Panc1 (cell line): ENCODE results near the gene BPIFA1. TPM values are rescaled to one million over a fixed set of nuclear protein-coding genes. Genes with fewer than 3 reads are reported as not detected.

Source experiments
- ATAC-seq: fragments of 200-7000 bp; cut with Tn5 transposase; 2 replicates; pipeline ENCODE4 v1.9.1; 2020; ENCODE audit warnings: mild to moderate bottlenecking, moderate library complexity
- BruUV-seq: library from RNA; stranded (reverse); fragments of 400-500 nt; replicated peaks from 2 replicates; lab custom pipeline; 2021; lab: Mats Ljungman, UMichigan
- CTCF ChIA-PET: fragments of 300-600 bp; sonication (Branson Sonifier 250); formaldehyde crosslinking; loops from one replicate; lab custom pipeline; 2022; ENCODE audit warnings: antibody characterized with exemption; lab: Charles Lee
- POLR2A ChIA-PET: fragments of 300-600 bp; sonication (Branson Sonifier 250); formaldehyde crosslinking; loops from one replicate; lab custom pipeline; 2022; ENCODE audit warnings: antibody characterized with exemption; lab: Charles Lee
- DNase-seq: peaks from one replicate; pipeline ENCODE4 v3.0.0-alpha.2; 2010; ENCODE audit warnings: low read depth, low spot score
- H3K27ac ChIP-seq: 2 replicates; pipeline ENCODE4 v1.5.1; 2011; ENCODE audit warnings: mild to moderate bottlenecking, low read length, inconsistent platforms
- H3K27me3 ChIP-seq: fragments of 200-500 bp; sonication (Bioruptor generic); 2 replicates; pipeline ENCODE4 v1.6.0; 2014; ENCODE audit warnings: low read length, inconsistent platforms; ENCODE audit not compliant: control insufficient read depth, insufficient read depth
- H3K36me3 ChIP-seq: fragments of 200-500 bp; sonication (Bioruptor generic); 2 replicates; pipeline ENCODE4 v1.5.1; 2014; ENCODE audit warnings: inconsistent platforms, mild to moderate bottlenecking, low read length, moderate library complexity; ENCODE audit not compliant: control insufficient read depth, insufficient read depth
- H3K4me1 ChIP-seq: 2 replicates; pipeline ENCODE4 v1.5.1; 2011; ENCODE audit warnings: inconsistent platforms, mild to moderate bottlenecking, low read length, moderate library complexity; ENCODE audit not compliant: control insufficient read depth, insufficient read depth
- H3K4me3 ChIP-seq, 2 experiments: 2 replicates each; pipeline ENCODE4 v1.5.1; 2011 to 2012; ENCODE audit warnings: low read depth in 2 of 2, low read length in 2 of 2, mild to moderate bottlenecking in 2 of 2, inconsistent platforms in 1 of 2, moderate library complexity in 1 of 2
- H3K9me3 ChIP-seq: fragments of 200-500 bp; sonication (Bioruptor generic); 2 replicates; pipeline ENCODE4 v1.5.1; 2014; ENCODE audit warnings: low read depth, mild to moderate bottlenecking, inconsistent platforms, low read length, moderate library complexity; ENCODE audit not compliant: control insufficient read depth, insufficient read depth
- POLR2AphosphoS5 ChIP-seq: IDR thresholded peaks from 2 replicates; pipeline ENCODE4 v1.6.1; 2012; ENCODE audit warnings: mild to moderate bottlenecking, low read depth, low read length, moderate library complexity
- SIN3A ChIP-seq: IDR thresholded peaks from 2 replicates; pipeline ENCODE4 v1.6.1; 2012; ENCODE audit warnings: low read depth, mild to moderate bottlenecking, low read length, moderate library complexity, borderline replicate concordance; ENCODE audit not compliant: insufficient read depth
- TCF7L2 ChIP-seq: IDR thresholded peaks from 2 replicates; pipeline ENCODE4 v1.6.1; 2011; ENCODE audit warnings: mild to moderate bottlenecking, low read depth, low read length, inconsistent platforms
- in situ Hi-C: cut with HindIII; loops from 2 replicates; pipeline ENCODE4 v1.10.0; 2016; ENCODE audit warnings: low sequenced_read_pairs, low pct_unique_long_range_greater_than_20kb
- intact Hi-C: fragments of 100-400 bp; cut with micrococcal nuclease; formaldehyde crosslinking; loops from one replicate; pipeline ENCODE4 v1.10.0; 2022; ENCODE audit not compliant: unreplicated experiment
- total RNA-seq: library from RNA; stranded (reverse); gene quantifications from one replicate; pipeline ENCODE4 v1.2.1, GENCODE V29; 2021; ENCODE audit not compliant: unreplicated experiment
- TF ChIP-seq, protein P1 (sequence below), 2 experiments: IDR thresholded peaks; 2 replicates each; pipeline ENCODE4 v1.6.1; 2011 to 2012; ENCODE audit warnings: low read depth in 2 of 2, control low read depth in 1 of 2, low read length in 1 of 2, mild to moderate bottlenecking in 1 of 2, moderate library complexity in 1 of 2; ENCODE audit not compliant: insufficient read depth in 1 of 2
- TF ChIP-seq, protein P2 (sequence below): fragments of 450-650 bp; IDR thresholded peaks from 2 replicates; pipeline ENCODE4 v1.5.1; 2017; ENCODE audit warnings: mild to moderate bottlenecking

Gene BPIFA1
- total RNA-seq, 1 experiment from 2014 or later, result not detected

- POLR2A ChIA-PET, result no interaction called here
- no peak for ATAC-seq
- in situ Hi-C loops (no loop called here), intact Hi-C loops (no loop called here)
- Histone ChIP-seq H3K4me1 (no peaks in the 10 kb centered on the region), H3K36me3 (no peaks in the 10 kb centered on the region), H3K4me3 (no peak overlapping the region), H3K27me3 (peaks cover 21% of the 10 kb centered on the region), H3K27ac (no peak overlapping the region), H3K9me3 (no peaks in the 10 kb centered on the region)
- no peak for DNase-seq
- CTCF ChIA-PET, result no interaction called here
- TF ChIP-seq TCF7L2, result no peak
- TF ChIP-seq, protein P1, sequence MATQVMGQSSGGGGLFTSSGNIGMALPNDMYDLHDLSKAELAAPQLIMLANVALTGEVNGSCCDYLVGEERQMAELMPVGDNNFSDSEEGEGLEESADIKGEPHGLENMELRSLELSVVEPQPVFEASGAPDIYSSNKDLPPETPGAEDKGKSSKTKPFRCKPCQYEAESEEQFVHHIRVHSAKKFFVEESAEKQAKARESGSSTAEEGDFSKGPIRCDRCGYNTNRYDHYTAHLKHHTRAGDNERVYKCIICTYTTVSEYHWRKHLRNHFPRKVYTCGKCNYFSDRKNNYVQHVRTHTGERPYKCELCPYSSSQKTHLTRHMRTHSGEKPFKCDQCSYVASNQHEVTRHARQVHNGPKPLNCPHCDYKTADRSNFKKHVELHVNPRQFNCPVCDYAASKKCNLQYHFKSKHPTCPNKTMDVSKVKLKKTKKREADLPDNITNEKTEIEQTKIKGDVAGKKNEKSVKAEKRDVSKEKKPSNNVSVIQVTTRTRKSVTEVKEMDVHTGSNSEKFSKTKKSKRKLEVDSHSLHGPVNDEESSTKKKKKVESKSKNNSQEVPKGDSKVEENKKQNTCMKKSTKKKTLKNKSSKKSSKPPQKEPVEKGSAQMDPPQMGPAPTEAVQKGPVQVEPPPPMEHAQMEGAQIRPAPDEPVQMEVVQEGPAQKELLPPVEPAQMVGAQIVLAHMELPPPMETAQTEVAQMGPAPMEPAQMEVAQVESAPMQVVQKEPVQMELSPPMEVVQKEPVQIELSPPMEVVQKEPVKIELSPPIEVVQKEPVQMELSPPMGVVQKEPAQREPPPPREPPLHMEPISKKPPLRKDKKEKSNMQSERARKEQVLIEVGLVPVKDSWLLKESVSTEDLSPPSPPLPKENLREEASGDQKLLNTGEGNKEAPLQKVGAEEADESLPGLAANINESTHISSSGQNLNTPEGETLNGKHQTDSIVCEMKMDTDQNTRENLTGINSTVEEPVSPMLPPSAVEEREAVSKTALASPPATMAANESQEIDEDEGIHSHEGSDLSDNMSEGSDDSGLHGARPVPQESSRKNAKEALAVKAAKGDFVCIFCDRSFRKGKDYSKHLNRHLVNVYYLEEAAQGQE (IDR thresholded peaks at IDR 0.05; ENCODE audit: insufficient read depth in 1 of 2, low read depth in 2 of 2, low read length in 1 of 2), result no peak
- no peak for TF ChIP-seq POLR2AphosphoS5
- TF ChIP-seq, protein P2, sequence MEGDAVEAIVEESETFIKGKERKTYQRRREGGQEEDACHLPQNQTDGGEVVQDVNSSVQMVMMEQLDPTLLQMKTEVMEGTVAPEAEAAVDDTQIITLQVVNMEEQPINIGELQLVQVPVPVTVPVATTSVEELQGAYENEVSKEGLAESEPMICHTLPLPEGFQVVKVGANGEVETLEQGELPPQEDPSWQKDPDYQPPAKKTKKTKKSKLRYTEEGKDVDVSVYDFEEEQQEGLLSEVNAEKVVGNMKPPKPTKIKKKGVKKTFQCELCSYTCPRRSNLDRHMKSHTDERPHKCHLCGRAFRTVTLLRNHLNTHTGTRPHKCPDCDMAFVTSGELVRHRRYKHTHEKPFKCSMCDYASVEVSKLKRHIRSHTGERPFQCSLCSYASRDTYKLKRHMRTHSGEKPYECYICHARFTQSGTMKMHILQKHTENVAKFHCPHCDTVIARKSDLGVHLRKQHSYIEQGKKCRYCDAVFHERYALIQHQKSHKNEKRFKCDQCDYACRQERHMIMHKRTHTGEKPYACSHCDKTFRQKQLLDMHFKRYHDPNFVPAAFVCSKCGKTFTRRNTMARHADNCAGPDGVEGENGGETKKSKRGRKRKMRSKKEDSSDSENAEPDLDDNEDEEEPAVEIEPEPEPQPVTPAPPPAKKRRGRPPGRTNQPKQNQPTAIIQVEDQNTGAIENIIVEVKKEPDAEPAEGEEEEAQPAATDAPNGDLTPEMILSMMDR, result no peak
- no peak for TF ChIP-seq SIN3A
- no TSS peak for BruUV-seq
These were observed 1.7 kb upstream of the BPIFA1 start for GRCh38 chr20:33234050-33234449.

GRCh38 chr20:33236351-33236750, 555 bp downstream of the BPIFA1 start:
- DNase-seq (no peak), ATAC-seq (no peak)
- Histone ChIP-seq H3K36me3 (no peaks in the 10 kb centered on the region), H3K27ac (no peak overlapping the region), H3K4me3 (no peak overlapping the region), H3K9me3 (no peaks in the 10 kb centered on the region), H3K27me3 (peaks cover 22% of the 10 kb centered on the region), H3K4me1 (no peaks in the 10 kb centered on the region)
- in situ Hi-C loops, result no loop called here
- ChIA-PET POLR2A (no interaction called here), CTCF (interaction anchor here (0.5 to 0.6 kb wide), 2 partner anchors 24 to 249 kb away, joined by 3 to 4 read pairs; no protein-coding TSS in a partner anchor)
- TF ChIP-seq POLR2AphosphoS5 (no peak), SIN3A (no peak)
- TF ChIP-seq, protein P2, result no peak
- TF ChIP-seq, protein P1 (IDR thresholded peaks at IDR 0.05; ENCODE audit: insufficient read depth in 1 of 2, low read depth in 2 of 2, low read length in 1 of 2), result no peak
- intact Hi-C loops, result no loop called here
- no TSS peak for BruUV-seq
